Endodermal cell (in vitro differentiated cells): ENCODE results near the gene LSM6. TPM values are rescaled to one million over a fixed set of nuclear protein-coding genes. Genes with fewer than 3 reads are reported as not detected.
A peak's percentile ranks its signal among the peaks of the same experiment; 100 is the strongest.

Experiments
- DNase-seq: peaks from one replicate; pipeline ENCODE4 v3.0.0-alpha.2; 2017
- H3K27ac ChIP-seq: 2 replicates; pipeline ENCODE4 v1.5.1; 2013; ENCODE audit warnings: mild to moderate bottlenecking, low read depth, low read length, moderate library complexity
- H3K27me3 ChIP-seq: 2 replicates; pipeline ENCODE4 v1.6.1; 2013; ENCODE audit warnings: mild to moderate bottlenecking, low read length, moderate library complexity; ENCODE audit not compliant: insufficient read depth, control insufficient read depth, poor library complexity, severe bottlenecking
- H3K36me3 ChIP-seq: 2 replicates; pipeline ENCODE4 v1.7.0; 2013; ENCODE audit warnings: mild to moderate bottlenecking, low read length, moderate library complexity; ENCODE audit not compliant: control insufficient read depth, insufficient read depth
- H3K4me1 ChIP-seq: one replicate; pipeline ENCODE4 v1.7.0; 2013; ENCODE audit warnings: low read length; ENCODE audit not compliant: control insufficient read depth, insufficient read depth
- H3K4me3 ChIP-seq: 2 replicates; pipeline ENCODE4 v1.5.1; 2013; ENCODE audit warnings: mild to moderate bottlenecking, low read length, moderate library complexity
- H3K9ac ChIP-seq: 2 replicates; pipeline ENCODE4 v1.6.1; 2013; ENCODE audit warnings: mild to moderate bottlenecking, low read length, moderate library complexity; ENCODE audit not compliant: poor library complexity, severe bottlenecking; ENCODE audit errors: extremely low read depth
- H3K9me3 ChIP-seq: 2 replicates; pipeline ENCODE4 v1.6.1; 2013; ENCODE audit warnings: mild to moderate bottlenecking, low read length, moderate library complexity; ENCODE audit not compliant: control insufficient read depth
- H3K27ac Mint-ChIP-seq: 2 replicates; pipeline ENCODE4 v1.8.0; 2020; ENCODE audit warnings: mixed read lengths
- H3K27me3 Mint-ChIP-seq: 2 replicates; pipeline ENCODE4 v1.8.0; 2021; ENCODE audit warnings: mild to moderate bottlenecking, mixed read lengths; ENCODE audit not compliant: insufficient read depth
- H3K36me3 Mint-ChIP-seq: 2 replicates; pipeline ENCODE4 v1.8.0; 2020; ENCODE audit warnings: low read depth, mixed read lengths
- H3K4me1 Mint-ChIP-seq: 2 replicates; pipeline ENCODE4 v1.8.0; 2020; ENCODE audit warnings: mixed read lengths
- H3K4me3 Mint-ChIP-seq: 2 replicates; pipeline ENCODE4 v1.8.0; 2020; ENCODE audit warnings: mild to moderate bottlenecking, moderate library complexity, mixed read lengths
- H3K9me3 Mint-ChIP-seq: 2 replicates; pipeline ENCODE4 v1.8.0; 2020; ENCODE audit warnings: mild to moderate bottlenecking, mixed read lengths
- WGBS, 2 experiments: methylation state at CpG; one replicate each; pipeline versions ENCODE4 v1.1.5 to v1.1.7; 2013; ENCODE audit warnings: missing lambda C conversion rate in 2 of 2, mixed read lengths in 1 of 2; ENCODE audit not compliant: insufficient coverage in 1 of 2, insufficient read length in 1 of 2; 5-methylcytosine and 5-hydroxymethylcytosine counted together
- total RNA-seq, 2 donors: library from RNA; stranded (reverse); fragmentation: NEBNext Ultra II Directional in 1 of 2; extraction: Animal tissue kit (Norgen Biotek cat#: 25700) in 1 of 2; gene quantifications; 2 replicates in 1 of 2; 3 replicates in 1 of 2; pipeline ENCODE4 v1.2.1, GENCODE V29; 2021
- TF ChIP-seq, protein P1 (sequence below): fragments of 200-600 bp; sonication (generic); conservative IDR thresholded peaks from 2 replicates; pipeline ENCODE4 v1.5.0; 2021; ENCODE audit warnings: antibody characterized with exemption, mild to moderate bottlenecking

Gene LSM6
- total RNA-seq, 2 donors from 2014 or later, result 59.6 to 83.8 TPM

DNA sequence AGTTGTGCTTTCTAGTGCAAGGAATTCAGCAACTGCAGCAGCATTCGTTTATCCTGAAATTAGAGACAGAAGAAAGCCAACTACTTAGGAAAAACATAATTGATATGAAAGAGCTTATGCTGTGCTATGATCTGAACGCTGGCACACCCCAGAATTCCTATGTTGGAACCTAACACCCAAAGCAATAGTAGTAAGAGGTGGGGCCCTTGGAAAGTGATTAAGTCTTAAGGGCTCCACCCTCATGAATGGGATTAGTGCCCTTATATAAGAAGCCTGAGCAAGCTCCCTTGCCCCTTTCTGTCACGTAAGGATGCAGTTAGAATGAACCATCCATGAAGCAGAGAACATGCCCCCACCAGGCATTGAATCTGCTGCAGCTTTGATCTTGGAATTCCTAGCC lies 5.4 kb upstream of the LSM6 start:
- H3K36me3 ChIP-seq, result no peaks in the 10 kb centered on the region
- Mint-ChIP-seq H3K4me1 (no peaks in the 10 kb centered on the region), H3K27me3 (peaks cover 8% of the 10 kb centered on the region), H3K9me3 (no peaks in the 10 kb centered on the region), H3K36me3 (no peaks in the 10 kb centered on the region), H3K27ac (no peak overlapping the region), H3K4me3 (no peak overlapping the region)
- peaks cover 5% of the 10 kb centered on the region for H3K27me3 ChIP-seq
- H3K27ac ChIP-seq, result no peak overlapping the region
- 83 to 86% methylated on average over 1 to 3 of the region's 3 CpGs for WGBS, 2 experiments
- no peak for DNase-seq
- no peaks in the 10 kb centered on the region for H3K4me1 ChIP-seq
- no peak overlapping the region for H3K4me3 ChIP-seq
- TF ChIP-seq, protein P1, sequence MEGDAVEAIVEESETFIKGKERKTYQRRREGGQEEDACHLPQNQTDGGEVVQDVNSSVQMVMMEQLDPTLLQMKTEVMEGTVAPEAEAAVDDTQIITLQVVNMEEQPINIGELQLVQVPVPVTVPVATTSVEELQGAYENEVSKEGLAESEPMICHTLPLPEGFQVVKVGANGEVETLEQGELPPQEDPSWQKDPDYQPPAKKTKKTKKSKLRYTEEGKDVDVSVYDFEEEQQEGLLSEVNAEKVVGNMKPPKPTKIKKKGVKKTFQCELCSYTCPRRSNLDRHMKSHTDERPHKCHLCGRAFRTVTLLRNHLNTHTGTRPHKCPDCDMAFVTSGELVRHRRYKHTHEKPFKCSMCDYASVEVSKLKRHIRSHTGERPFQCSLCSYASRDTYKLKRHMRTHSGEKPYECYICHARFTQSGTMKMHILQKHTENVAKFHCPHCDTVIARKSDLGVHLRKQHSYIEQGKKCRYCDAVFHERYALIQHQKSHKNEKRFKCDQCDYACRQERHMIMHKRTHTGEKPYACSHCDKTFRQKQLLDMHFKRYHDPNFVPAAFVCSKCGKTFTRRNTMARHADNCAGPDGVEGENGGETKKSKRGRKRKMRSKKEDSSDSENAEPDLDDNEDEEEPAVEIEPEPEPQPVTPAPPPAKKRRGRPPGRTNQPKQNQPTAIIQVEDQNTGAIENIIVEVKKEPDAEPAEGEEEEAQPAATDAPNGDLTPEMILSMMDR, result no peak
- no peaks in the 10 kb centered on the region for H3K9me3 ChIP-seq
- no peak overlapping the region for H3K9ac ChIP-seq

DNA sequence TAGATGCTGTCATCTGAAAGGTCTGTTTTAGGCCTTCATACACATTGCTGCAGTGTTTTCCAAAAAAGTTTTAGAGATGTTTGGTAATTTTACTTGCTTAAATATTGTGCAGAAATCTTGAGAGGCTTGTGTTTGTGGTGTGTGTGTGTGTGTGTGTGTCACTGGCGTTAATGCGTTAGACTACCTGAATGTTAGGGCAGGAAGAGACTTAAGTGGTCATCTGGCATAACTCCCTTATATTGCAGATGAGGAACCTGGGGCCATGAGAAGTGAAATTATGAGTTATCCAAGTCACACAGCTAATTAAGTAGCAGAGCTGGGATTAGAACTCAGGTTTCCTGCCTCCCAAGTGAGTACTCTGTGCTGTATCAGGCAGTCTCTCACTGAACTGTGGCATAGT lies 1.4 kb downstream of the LSM6 start:
- Mint-ChIP-seq H3K9me3 (no peaks in the 10 kb centered on the region), H3K4me1 (peaks cover 46% of the 10 kb centered on the region), H3K36me3 (no peaks in the 10 kb centered on the region), H3K27ac (no peak overlapping the region), H3K27me3 (peaks cover 2% of the 10 kb centered on the region), H3K4me3 (peak overlapping the region; percentile 77)
- Histone ChIP-seq H3K9me3 (no peaks in the 10 kb centered on the region), H3K36me3 (peaks cover 4% of the 10 kb centered on the region), H3K4me1 (peaks cover 10% of the 10 kb centered on the region), H3K9ac (peak overlapping the region; percentile 79), H3K27ac (no peak overlapping the region), H3K27me3 (no peaks in the 10 kb centered on the region), H3K4me3 (peak overlapping the region; percentile 93)
- no peak for DNase-seq
- TF ChIP-seq, protein P1, result no peak
- WGBS, 2 experiments, result 91 to 100% methylated on average over 1 to 2 of the region's 2 CpGs

DNA sequence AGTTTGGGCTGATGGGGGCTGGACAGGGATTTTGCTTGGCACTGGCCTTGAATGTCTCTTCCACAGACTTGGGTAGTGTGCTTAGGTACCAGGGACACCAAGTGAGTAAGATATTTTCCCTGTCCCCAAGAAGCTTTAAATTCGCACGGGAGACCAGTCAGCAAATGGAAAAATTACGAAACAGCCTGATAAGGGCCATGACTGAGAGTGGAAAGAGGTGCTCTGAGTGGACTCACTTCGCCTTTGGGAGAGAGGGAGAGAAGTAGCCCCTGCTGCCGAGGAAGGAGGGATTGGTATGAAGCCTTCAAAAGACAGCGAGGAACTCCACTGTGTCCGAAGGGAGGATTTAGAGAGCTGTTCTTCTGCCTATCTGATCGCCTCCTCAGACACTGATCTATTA lies 2.6 kb downstream of the LSM6 start:
- TF ChIP-seq, protein P1, result no peak
- peaks cover 10% of the 10 kb centered on the region for H3K4me1 ChIP-seq
- H3K9ac ChIP-seq, result no peak overlapping the region
- Mint-ChIP-seq H3K4me1 (peaks cover 53% of the 10 kb centered on the region), H3K27me3 (peaks cover under 1% of the 10 kb centered on the region), H3K9me3 (no peaks in the 10 kb centered on the region), H3K27ac (no peak overlapping the region), H3K36me3 (peaks cover 3% of the 10 kb centered on the region), H3K4me3 (no peak overlapping the region)
- H3K9me3 ChIP-seq, result no peaks in the 10 kb centered on the region
- H3K36me3 ChIP-seq, result peaks cover 9% of the 10 kb centered on the region
- H3K4me3 ChIP-seq, result no peak overlapping the region
- H3K27me3 ChIP-seq, result no peaks in the 10 kb centered on the region
- DNase-seq, result no peak
- WGBS, 2 experiments, result 92 to 96% methylated on average over 5 to 8 of the region's 8 CpGs
- no peak overlapping the region for H3K27ac ChIP-seq
